ENCODE measurements around the gene HAUS6. TPM values are rescaled to one million over a fixed set of nuclear protein-coding genes. Genes with fewer than 3 reads are reported as not detected.
A peak's percentile ranks its signal among the peaks of the same experiment; 100 is the strongest.

HAUS6 gene
- total and polyA plus RNA-seq, 2 of the 13 experiments (the other 11 are each of a cell fraction or from before 2014, with no cell fraction given) = 9.8 to 31.1 TPM

DNA sequence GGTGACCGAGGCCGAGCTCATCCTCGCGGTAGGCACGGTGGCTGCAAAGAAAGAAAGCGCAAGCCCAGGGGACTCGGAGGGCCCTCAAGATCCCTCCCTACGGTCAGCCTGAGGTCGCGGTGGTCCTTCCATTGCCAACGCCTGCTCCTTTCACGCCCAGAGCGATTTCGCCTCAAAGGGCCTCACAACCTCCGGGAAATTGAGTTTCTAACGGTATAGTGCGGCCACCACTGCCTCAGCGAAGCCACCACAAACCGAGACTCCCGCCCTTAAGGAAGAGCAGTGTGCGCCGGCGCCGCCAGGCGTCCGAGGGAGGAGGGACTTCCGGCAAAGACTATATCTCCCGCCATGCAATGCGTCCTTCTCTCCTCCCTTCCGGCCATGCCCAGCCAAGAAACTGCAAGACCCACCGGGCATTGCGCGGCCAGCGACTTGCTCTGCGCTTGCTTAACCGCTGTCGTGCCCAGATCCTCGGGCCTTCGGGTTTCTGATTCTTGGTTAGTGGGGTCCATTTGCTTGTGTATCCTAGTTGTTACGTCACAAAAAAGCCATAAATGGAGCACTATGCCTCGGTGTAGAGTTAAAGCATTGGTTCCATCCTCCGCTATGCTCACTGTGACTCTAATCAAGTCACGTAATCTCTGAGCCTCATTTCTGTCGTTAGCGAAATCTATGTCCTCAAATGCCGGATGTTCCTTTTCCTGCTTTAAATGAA, at the start of gene HAUS6 (continued):
- TF ChIP-seq ZSCAN21 (CRISPR knock-in tag; IDR thresholded peaks at IDR 0.05; ENCODE audit: borderline replicate concordance) = 0 out of 2 replicates have a peak, but pooled peaks have one; percentile 54
- TF ChIP-seq ZNF543 (CRISPR knock-in tag; IDR thresholded peaks at IDR 0.05) = peak; percentile 27; the same call in 1 of the 2 replicates
- TF ChIP-seq ZNF501 (CRISPR knock-in tag; IDR thresholded peaks at IDR 0.05) = peak; percentile 90
- TF ChIP-seq, protein P1, sequence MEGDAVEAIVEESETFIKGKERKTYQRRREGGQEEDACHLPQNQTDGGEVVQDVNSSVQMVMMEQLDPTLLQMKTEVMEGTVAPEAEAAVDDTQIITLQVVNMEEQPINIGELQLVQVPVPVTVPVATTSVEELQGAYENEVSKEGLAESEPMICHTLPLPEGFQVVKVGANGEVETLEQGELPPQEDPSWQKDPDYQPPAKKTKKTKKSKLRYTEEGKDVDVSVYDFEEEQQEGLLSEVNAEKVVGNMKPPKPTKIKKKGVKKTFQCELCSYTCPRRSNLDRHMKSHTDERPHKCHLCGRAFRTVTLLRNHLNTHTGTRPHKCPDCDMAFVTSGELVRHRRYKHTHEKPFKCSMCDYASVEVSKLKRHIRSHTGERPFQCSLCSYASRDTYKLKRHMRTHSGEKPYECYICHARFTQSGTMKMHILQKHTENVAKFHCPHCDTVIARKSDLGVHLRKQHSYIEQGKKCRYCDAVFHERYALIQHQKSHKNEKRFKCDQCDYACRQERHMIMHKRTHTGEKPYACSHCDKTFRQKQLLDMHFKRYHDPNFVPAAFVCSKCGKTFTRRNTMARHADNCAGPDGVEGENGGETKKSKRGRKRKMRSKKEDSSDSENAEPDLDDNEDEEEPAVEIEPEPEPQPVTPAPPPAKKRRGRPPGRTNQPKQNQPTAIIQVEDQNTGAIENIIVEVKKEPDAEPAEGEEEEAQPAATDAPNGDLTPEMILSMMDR (CRISPR knock-in tag; IDR thresholded peaks at IDR 0.05) = peak; percentile 41
- TF ChIP-seq ZNF567 (CRISPR knock-in tag; IDR thresholded peaks at IDR 0.05; ENCODE audit: borderline replicate concordance) = 0 out of 2 replicates have a peak, but pooled peaks have one; percentile 15
- TF ChIP-seq NCOR1 (IDR thresholded peaks at IDR 0.05; ENCODE audit: borderline replicate concordance, low read length) = 0 out of 2 replicates have a peak, but pooled peaks have one; percentile 29
- no peak for TF ChIP-seq NFRKB (IDR thresholded peaks at IDR 0.05)
- TF ChIP-seq TEF (CRISPR knock-in tag; IDR thresholded peaks at IDR 0.05) = peak; percentile 63; the same call in 1 of the 2 replicates
- peak; percentile 78 for TF ChIP-seq PHF8 (CRISPR knock-in tag; IDR thresholded peaks at IDR 0.05)
- TF ChIP-seq ZBTB10 (CRISPR knock-in tag; IDR thresholded peaks at IDR 0.05; ENCODE audit: borderline replicate concordance) = 0 out of 2 replicates have a peak, but pooled peaks have one; percentile 12
- peak; percentile 47; the same call in 1 of the 2 replicates for TF ChIP-seq TBX2 (CRISPR knock-in tag; IDR thresholded peaks at IDR 0.05; ENCODE audit: borderline replicate concordance)
- no peak; the same call in 1 of the 2 replicates for TF ChIP-seq HOXA5 (CRISPR knock-in tag; IDR thresholded peaks at IDR 0.05)
- TF ChIP-seq RFXANK (CRISPR knock-in tag; IDR thresholded peaks at IDR 0.05) = peak; percentile 59; the same call in 1 of the 2 replicates
- TF ChIP-seq BCL6 (CRISPR knock-in tag; IDR thresholded peaks at IDR 0.05) = peak; percentile 33
- peak; percentile 42; the same call in 1 of the 2 replicates for TF ChIP-seq KDM4B (CRISPR knock-in tag; IDR thresholded peaks at IDR 0.05)
- peak; percentile 93 for TF ChIP-seq KAT8 (CRISPR knock-in tag; IDR thresholded peaks at IDR 0.05)
- 0 out of 2 replicates have a peak, but pooled peaks have one; percentile 64 for TF ChIP-seq ZNF547 (CRISPR knock-in tag; IDR thresholded peaks at IDR 0.05)
- no peak for TF ChIP-seq ZNF850 (CRISPR knock-in tag; conservative IDR thresholded peaks at IDR 0.05)
- TF ChIP-seq RXRA (CRISPR knock-in tag; IDR thresholded peaks at IDR 0.05) = peak; percentile 48; the same call in 1 of the 2 replicates
- TF ChIP-seq YY1 (IDR thresholded peaks at IDR 0.05; ENCODE audit: insufficient read depth, insufficient replicate concordance, low read depth, low read length) = peak; percentile 69
- peak; percentile 42; the same call in 1 of the 2 replicates for TF ChIP-seq CBX5 (CRISPR knock-in tag; IDR thresholded peaks at IDR 0.05; ENCODE audit: borderline replicate concordance)
- 0 out of 2 replicates have a peak, but pooled peaks have one; percentile 9 for TF ChIP-seq NKX3-1 (CRISPR knock-in tag; IDR thresholded peaks at IDR 0.05)
- peak; percentile 42; the same call in 1 of the 2 replicates for TF ChIP-seq MNT (IDR thresholded peaks at IDR 0.05)
- TF ChIP-seq XRCC5 (optimal IDR thresholded peaks at IDR 0.05; ENCODE audit: low read length) = peak; percentile 20

Data from HepG2 (cell line).